ENCODE data around the gene ASAP2.

Gene ASAP2

DNA sequence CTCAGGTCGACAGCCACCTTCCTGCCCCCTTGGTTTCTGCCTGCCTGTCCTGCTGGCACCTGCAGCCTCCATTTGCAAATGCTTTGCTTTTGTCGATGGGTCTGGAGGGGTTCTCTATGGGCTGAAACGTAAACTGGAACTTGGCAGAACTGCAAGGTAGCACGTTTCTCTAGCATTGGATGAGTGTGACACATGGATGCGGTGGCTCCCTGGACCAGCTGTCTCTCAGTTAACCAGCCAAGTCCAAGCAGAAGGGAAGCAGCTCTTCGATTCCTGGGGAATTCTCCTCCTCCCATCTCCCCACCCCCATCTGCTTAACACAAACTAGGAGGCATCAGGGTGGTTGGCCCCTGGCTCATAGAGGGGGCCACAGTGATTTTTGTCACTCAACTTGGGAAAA is 159.4 kb downstream of the ASAP2 start:
- no peak for DNase-seq (ENCODE audit: low read depth)
- TF ChIP-seq, protein P1, sequence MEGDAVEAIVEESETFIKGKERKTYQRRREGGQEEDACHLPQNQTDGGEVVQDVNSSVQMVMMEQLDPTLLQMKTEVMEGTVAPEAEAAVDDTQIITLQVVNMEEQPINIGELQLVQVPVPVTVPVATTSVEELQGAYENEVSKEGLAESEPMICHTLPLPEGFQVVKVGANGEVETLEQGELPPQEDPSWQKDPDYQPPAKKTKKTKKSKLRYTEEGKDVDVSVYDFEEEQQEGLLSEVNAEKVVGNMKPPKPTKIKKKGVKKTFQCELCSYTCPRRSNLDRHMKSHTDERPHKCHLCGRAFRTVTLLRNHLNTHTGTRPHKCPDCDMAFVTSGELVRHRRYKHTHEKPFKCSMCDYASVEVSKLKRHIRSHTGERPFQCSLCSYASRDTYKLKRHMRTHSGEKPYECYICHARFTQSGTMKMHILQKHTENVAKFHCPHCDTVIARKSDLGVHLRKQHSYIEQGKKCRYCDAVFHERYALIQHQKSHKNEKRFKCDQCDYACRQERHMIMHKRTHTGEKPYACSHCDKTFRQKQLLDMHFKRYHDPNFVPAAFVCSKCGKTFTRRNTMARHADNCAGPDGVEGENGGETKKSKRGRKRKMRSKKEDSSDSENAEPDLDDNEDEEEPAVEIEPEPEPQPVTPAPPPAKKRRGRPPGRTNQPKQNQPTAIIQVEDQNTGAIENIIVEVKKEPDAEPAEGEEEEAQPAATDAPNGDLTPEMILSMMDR (IDR thresholded peaks at IDR 0.05; ENCODE audit: low read depth, low read length, missing control alignments), result no peak
- no peak overlapping the region for H3K4me3 ChIP-seq (ENCODE audit: low read depth, low read length)

DNA sequence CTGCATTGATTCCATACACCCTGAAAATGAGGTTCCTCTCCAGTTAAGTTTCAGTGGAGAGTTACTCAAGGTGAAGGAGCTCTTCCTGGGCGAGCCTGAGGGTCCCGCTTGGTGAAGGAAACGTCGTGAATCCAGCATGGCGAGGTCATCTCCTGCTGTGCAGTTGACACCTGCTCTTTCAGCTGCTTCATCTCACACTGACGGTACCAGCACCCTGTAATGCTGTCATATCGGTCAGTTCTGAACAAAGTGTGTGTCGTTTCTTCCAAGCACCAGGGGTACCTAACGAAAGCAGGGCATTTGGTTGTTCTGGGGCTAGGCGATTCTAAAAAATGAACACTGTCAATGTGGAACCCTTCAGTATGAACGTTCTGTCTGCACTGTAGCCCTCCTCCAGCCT is 164.1 kb downstream of the ASAP2 start:
- H3K4me3 ChIP-seq (ENCODE audit: low read depth, low read length), result no peak overlapping the region
- DNase-seq (ENCODE audit: low read depth), result no peak
- TF ChIP-seq, protein P1 (IDR thresholded peaks at IDR 0.05; ENCODE audit: low read depth, low read length, missing control alignments), result no peak

DNA sequence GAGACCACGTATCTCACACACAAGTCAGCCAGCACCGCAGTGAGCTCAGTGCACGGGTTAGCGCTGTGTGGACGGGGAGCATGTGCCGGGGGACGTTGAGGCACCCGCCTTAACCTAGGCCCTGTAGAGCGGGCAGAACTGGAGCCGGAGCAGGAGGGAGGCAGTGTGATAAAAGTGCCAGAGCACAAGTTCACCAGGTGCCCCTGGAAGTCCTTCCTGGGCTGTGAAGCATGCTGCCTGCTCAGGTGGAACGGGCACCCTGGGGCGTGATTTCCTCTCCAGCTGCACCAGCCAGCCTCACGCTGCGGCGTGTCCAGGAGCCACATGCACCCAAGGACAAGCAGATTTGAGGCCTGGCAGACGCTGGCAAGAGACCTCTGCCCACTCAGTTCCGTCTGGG is 166.4 kb downstream of the ASAP2 start:
- TF ChIP-seq, protein P1 (IDR thresholded peaks at IDR 0.05; ENCODE audit: low read depth, low read length, missing control alignments), result no peak
- no peak for DNase-seq (ENCODE audit: low read depth)

DNA sequence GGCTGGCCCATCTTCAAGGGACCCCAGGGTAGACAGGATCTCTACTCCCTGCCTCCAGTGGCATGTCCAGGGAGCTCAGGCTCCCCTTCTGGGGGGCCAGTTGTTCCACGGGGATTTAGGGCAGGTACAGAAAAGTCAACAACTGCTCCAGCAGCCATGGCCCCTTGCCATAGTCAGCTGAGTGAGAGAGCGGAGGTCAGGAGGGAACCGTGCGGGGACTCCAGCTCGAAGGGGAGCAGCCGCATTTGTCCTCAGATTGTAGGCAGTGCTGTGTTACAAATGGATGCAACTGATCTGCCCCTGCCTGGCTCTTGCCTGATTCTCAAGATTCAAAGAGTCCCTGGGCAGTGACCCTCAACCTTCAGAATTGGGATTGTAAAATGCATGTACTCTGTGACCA is 166.9 kb downstream of the ASAP2 start:
- TF ChIP-seq, protein P1 (IDR thresholded peaks at IDR 0.05; ENCODE audit: low read depth, low read length, missing control alignments), result no peak
- H3K4me3 ChIP-seq (ENCODE audit: low read depth, low read length), result no peak overlapping the region
- no peak for DNase-seq (ENCODE audit: low read depth)

More for the DNA sequence above, 166.4 kb downstream of the ASAP2 start:
- H3K4me3 ChIP-seq (ENCODE audit: low read depth, low read length), result no peak overlapping the region

DNA sequence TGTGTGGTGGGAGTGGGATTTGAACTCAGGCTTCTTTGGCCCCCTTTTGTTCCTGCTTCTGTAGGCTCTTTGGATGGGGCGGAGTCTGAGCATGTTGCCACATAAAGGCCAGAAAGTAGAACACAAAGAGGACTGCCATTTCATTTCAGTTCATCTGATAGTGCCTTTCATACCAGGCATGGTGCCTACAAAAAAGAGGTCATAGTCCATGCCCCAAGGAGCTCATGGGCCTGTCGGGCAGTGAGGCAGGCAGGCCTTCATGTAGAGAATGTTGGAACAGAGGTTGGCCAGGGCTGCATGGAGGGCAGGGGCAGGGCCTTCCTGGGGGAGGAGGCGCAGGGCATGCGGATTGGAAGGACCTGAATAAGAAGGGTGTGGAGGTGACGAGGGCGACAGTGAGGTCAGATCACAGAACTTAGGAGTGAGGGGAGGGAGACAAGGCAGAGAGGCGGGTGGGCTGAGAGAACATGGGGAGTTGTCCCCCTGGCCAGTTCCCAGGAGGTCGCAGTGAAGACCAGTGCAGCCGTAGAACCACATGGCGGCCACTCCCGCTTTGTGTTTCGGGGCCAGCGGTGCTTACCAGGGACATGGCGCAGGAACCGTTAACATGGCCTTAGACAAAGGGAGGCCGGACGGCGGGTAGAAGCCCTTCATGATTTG is 167.6 kb downstream of the ASAP2 start:
- TF ChIP-seq, protein P1 (IDR thresholded peaks at IDR 0.05; ENCODE audit: low read depth, low read length, missing control alignments), result no peak
- no peak overlapping the region for H3K4me3 ChIP-seq (ENCODE audit: low read depth, low read length)
- DNase-seq (ENCODE audit: low read depth), result no peak

DNA sequence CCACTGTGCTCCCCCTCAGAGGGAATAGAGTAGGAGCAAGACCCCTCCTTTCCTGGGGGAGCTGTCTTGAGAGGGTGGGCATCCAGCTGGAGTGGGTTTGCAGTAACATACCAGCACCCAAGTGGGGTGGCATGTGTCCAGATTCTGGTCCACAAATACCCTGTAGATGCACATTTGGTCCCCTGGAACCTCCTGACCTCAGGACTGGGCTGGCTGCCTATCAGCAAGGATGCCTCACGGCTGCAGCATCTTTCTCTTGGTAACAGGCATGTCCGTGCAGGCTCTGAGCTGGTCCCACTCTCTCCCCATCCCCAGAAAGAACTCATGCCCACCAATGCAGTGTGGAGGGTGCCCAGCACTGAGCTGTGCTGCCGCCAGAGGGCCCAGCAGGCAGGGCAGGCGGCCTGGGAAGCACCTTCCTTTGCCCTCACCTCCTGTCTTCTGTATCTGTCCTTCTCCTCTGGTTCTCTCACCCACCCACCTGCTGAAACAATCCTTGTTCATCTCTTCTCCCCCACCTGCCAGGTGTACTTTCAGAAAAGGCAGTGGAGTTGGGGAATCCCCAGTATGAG is 169.3 kb downstream of the ASAP2 start:
- TF ChIP-seq, protein P1 (IDR thresholded peaks at IDR 0.05; ENCODE audit: low read depth, low read length, missing control alignments), result peak; percentile 75
- no peak for DNase-seq (ENCODE audit: low read depth)
- no peak overlapping the region for H3K4me3 ChIP-seq (ENCODE audit: low read depth, low read length)
